ENCODE data around the gene RSRP1.

GRCh38 chr1:25194572-25195020, 52.7 kb downstream of the RSRP1 start:
- TF ChIP-seq CTCF (IDR thresholded peaks at IDR 0.05) (no peak), EZH2 (IDR thresholded peaks at IDR 0.05; ENCODE audit: borderline replicate concordance, insufficient read depth, low read depth, low read length, poor library complexity, severe bottlenecking) (no peak)
